ENCODE measurements around the gene RUNX2. TPM values are rescaled to one million over a fixed set of nuclear protein-coding genes. Genes with fewer than 3 reads are reported as not detected.

The RUNX2 gene
- total RNA-seq, 1 donor from 2014 or later, result 3.1 TPM

DNA sequence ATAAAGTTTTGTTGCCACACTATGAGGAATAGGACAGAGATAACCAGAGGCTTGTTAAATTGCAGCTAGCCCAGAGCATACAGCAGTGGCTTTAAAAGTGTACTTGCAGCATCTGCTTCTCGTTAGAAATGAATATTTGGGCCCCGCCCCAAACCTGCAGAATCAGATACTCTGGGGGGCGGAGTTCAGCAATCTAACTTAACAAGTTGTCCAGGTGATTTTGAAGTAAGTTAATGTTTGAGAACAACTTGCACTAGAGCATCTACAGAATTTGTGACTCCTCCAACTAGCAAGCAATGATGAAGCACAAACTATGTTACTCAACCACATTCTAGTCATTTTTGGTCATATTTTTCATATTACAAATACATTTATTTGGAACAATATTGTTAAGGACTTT is 60.2 kb downstream of the RUNX2 start:
- DNase-seq (ENCODE audit: low spot score), result no peak
- intact Hi-C loops (cut with DNase I), result no loop called here

DNA sequence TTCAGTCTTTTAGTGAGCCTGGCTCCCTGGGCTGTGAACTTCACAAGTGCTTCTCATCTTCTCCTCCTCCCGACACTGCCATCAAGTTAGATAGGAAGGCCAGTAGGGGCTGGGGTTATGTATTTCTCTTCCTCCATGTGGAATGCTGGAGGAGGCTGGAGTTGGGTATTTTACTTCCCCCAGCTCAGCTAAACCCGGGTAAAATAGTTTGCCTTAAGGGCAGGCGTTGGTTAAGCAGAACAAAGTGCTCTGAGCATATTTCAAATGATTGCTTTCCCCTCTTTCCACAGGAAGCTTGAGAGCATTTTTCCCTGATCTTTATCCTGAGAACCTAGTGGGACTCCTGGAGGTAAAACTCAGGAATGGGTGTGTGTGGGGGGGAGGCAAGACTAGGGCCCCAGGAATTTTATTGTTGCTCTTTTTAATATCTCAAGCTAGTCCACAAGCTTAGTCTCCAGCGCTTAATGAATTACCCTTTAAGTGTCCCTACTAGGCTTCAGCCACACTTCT is 66.5 kb downstream of the RUNX2 start:
- intact Hi-C loops (cut with DNase I), result no loop called here
- DNase-seq (ENCODE audit: low spot score), result no peak

DNA sequence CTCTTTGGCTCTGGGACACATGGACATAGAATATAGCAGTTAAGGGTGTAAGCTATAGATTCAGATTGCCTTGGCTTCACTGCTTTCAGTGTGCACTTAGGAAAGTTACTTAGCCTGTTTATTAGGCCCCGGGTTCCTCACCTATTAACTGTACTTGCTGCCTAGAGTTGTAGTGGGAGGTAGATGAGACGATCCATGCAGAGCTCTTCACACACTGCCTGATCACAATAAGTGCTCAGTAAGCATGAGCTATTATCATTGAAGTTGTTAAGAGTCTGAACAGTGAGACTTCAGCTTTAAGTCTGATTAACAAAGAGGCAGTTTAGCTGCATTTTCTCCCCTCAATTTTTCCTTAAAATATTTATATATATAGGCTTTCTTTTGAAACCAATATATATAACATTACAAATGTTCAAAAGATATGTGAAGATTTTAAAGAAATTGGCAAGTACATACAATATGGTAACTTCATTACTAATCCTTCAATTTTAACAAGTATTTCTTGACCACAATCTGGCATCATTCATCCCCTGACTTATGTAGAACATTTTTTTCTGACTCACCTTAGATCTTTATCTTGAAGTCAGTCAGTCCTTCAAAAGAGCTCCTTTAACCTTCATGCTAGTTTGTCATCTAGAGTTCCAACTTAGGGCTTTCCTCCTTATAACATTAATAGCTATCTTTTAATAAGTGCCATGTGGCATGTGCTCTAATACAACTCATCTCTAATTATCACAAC is 70.1 kb downstream of the RUNX2 start:
- DNase-seq (ENCODE audit: low spot score), result no peak
- intact Hi-C loops (cut with DNase I), result no loop called here

DNA sequence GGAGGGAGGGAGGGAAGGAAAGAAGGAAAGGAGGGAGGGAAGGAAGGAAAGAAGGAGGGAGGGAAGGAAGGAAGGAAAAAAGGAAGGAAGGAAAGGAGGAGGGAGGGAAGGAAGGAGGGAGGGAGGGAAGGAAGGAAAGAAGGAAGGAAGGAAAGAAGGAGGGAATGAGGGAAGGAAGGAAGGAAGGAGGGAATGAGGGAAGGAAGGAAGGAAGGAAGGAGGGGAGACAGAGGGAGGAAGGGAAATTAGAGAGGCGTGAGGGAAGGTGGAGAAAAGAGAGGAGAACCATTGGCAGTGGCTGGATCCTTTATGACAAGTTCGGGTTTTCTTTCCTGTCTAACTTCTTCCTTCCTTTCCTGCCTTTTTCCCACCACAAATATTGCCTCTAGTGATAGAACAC is 71.9 kb downstream of the RUNX2 start:
- intact Hi-C loops (cut with DNase I), result no loop called here
- no peak for DNase-seq (ENCODE audit: low spot score)

DNA sequence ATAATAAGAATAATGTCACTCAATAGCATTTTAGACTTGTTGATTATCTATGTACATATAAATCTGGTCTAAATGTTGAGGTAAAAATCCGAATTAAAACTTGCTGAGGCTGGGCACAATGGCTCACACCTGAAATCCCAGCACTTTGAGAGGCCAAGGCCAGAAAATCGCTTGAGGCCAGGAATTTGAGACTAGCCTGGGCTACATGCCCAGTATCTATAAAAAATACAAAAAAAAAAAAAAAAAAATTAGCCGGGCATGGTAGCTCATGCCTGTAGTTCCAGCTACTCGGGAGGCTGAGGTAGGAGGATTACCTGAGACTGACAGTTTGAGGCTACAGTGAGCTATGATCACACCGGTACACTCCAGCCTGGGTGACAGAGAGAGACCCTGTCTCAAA is 83.8 kb downstream of the RUNX2 start:
- intact Hi-C loops (cut with DNase I), result no loop called here
- no peak for DNase-seq (ENCODE audit: low spot score)

DNA sequence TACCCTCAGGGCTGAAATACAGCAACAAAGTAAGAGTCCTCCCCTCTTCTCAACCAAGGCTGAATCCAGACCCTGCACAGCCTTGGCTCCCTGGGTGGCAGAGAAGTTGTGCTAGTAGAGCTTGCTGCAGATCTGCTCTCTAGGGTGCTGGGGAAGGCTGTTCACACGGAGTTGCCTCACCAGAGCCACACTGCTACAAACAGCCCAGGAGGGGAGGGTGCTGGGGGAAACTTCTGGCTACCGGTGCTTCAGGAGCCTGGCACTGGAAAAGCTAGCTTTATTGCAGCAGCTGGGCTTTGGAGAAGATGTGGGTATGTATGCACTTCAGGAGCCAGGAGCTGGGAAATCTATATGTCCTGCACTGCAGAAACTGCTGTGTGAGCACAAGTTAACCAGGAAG is 87.2 kb downstream of the RUNX2 start:
- DNase-seq (ENCODE audit: low spot score), result no peak
- intact Hi-C loops (cut with DNase I), result no loop called here

GRCh38 chr6:45415788-45416518 is 87.8 kb downstream of the RUNX2 start:
- no peak for DNase-seq (ENCODE audit: low spot score)
- intact Hi-C loops (cut with DNase I), result no loop called here

GRCh38 chr6:45416700-45417099 is 88.6 kb downstream of the RUNX2 start:
- DNase-seq (ENCODE audit: low spot score), result no peak
- intact Hi-C loops (cut with DNase I), result no loop called here

DNA sequence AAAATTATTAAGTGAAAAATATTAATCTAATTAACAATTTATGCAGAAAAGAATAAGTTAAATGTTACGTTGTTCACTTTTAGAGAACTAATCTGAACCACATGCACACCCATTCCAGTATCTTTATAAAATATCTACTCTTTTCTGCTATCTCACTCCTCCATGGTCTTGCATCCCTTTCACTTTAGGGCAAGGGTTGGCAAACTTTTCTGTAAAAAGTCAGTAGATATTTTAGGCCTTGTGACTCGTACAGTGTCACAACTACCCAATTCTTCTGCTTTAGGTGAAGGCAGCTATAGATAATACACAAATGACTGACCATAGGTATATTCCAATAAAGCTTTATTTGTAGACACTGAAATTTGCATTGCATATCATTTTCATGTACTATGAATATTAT is 89.3 kb downstream of the RUNX2 start:
- intact Hi-C loops (cut with DNase I), result no loop called here
- no peak for DNase-seq (ENCODE audit: low spot score)

DNA sequence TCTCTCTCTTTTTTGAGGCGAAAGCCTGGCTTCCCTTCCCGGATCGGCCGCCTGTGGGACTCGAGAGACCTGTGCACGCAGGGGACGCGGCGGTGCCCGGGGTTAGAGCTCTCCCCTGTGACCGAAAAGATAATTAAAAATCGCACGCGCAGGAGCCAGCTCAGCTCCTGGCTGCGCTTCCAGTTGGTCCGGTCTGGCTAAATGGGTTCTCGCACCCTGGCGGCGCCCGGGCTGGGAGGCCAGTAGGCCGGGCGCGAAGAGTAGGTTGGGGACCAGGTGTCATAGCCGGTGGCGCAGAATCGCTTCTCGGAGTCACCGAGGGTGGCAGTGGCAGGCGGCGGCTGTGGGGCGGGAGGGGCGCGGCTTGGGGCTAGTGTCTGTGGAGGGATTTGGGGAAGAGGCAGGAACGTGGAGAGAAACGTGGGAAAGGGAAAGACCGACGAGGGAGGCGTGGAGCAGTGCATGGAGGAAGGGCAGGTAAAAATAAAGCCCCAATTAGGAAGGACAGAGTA is 91.5 kb downstream of the RUNX2 start:
- peak; percentile 84 for DNase-seq (ENCODE audit: low spot score)
- intact Hi-C loops (cut with DNase I), result loop anchor here (2.0 to 10.0 kb wide), 3 partner anchors 295 to 762 kb away; no protein-coding TSS in a partner anchor

GRCh38 chr6:45420083-45420908 is 92.2 kb downstream of the RUNX2 start:
- intact Hi-C loops (cut with DNase I), result loop anchor here (2.0 to 10.0 kb wide), 3 partner anchors 295 to 763 kb away; no protein-coding TSS in a partner anchor
- DNase-seq (ENCODE audit: low spot score), result no peak

DNA sequence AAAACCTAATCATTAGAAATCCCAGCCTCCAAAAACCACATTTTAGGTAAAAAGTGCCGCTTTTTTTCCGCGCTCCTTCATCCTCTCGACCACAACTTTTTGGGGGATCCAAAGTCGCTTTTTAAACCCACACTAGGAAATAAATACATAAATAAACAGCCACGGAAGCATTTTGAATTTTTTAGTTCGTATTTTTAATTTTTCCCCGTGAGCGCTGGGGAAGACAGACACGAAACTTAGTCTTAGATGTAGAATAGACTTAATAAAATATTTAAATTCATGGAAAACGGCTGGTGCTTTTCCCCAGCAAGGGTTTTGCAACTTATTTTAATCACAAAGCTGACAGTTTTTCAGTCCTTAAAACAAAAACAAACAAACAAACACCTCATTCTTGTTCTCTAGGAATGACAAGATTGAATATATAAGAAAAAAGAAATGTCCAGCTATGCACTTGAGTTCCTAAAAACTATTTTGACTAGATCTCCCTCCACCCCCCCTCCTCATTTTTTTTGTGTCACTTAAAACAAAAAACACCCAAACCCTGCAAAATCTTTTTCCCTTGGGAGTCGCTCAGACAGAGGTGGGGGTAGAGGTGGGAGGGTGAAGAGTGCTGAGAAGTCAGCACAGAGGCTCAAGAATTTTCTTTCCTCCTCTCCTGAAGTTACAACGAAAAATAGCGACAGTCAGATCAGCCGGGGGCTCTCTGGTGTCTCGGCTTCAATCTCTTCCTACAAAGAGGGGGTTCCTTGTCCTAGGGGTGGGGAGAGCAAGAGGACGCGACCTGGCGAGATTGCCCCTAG is 93.0 kb downstream of the RUNX2 start:
- no peak for DNase-seq (ENCODE audit: low spot score)
- intact Hi-C loops (cut with DNase I), result loop anchor here (2.0 to 10.0 kb wide), 3 partner anchors 294 to 764 kb away; no protein-coding TSS in a partner anchor

DNA sequence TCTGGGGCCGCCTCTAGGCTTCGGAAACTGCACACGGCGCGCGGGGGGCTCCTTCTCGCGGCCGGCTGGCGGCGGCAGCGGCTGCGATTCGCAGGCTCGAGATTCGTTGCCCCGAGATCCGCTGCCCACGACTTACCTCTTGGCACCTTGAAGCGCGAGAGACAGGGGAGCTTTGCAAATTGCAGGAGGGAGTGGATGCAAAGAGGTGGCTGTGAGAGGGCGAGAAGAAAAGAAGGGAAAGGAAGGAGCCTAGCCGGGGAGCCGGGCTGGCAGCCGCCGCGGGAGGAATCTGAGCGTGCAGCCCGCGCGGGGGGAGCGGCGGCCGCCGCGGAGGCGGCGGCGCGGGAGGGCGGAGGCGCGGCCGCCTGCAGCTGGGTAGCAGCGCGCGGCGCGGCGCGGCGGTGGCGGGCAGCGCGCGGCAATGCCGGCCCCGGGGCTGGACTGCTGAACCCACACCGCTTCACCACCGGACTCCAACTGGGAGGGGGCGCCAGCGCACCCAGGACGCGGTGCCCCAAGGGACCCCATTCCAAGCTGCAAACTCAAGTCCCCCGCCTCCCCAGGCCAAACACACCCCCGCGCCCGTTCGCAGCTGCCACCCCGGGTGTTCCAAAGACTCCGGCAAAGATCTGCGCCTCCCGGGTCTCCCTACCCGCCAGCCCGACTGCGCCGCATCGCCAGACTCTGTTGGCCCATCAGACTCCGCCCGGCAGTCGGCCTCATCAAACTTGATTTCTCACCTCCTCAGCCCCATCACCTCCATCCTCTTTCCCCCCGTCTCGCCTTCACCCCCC is 93.8 kb downstream of the RUNX2 start:
- DNase-seq (ENCODE audit: low spot score), result peak; percentile 84
- intact Hi-C loops (cut with DNase I), result loop anchor here (2.0 to 10.0 kb wide), 3 partner anchors 293 to 765 kb away; no protein-coding TSS in a partner anchor

DNA sequence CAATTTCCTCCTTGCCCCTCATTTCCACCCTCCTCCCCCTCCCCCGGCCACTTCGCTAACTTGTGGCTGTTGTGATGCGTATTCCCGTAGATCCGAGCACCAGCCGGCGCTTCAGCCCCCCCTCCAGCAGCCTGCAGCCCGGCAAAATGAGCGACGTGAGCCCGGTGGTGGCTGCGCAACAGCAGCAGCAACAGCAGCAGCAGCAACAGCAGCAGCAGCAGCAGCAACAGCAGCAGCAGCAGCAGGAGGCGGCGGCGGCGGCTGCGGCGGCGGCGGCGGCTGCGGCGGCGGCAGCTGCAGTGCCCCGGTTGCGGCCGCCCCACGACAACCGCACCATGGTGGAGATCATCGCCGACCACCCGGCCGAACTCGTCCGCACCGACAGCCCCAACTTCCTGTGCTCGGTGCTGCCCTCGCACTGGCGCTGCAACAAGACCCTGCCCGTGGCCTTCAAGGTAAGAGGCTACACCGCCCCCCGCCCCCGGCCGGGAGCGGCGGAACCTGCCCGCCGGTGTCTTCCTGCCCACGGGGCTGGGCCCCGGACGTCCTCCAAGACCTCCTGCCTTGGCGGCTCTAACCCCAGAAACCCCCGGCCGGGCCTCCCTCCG is 94.5 kb downstream of the RUNX2 start:
- intact Hi-C loops (cut with DNase I), result loop anchor here (5.0 to 10.0 kb wide), 2 partner anchors 568 to 765 kb away; no protein-coding TSS in a partner anchor
- peak; percentile 81 for DNase-seq (ENCODE audit: low spot score)

GRCh38 chr6:45423111-45423823 is 95.1 kb downstream of the RUNX2 start:
- peak; percentile 78 for DNase-seq (ENCODE audit: low spot score)
- intact Hi-C loops (cut with DNase I), result loop anchor here (5.0 to 10.0 kb wide), 2 partner anchors 568 to 766 kb away; no protein-coding TSS in a partner anchor

DNA sequence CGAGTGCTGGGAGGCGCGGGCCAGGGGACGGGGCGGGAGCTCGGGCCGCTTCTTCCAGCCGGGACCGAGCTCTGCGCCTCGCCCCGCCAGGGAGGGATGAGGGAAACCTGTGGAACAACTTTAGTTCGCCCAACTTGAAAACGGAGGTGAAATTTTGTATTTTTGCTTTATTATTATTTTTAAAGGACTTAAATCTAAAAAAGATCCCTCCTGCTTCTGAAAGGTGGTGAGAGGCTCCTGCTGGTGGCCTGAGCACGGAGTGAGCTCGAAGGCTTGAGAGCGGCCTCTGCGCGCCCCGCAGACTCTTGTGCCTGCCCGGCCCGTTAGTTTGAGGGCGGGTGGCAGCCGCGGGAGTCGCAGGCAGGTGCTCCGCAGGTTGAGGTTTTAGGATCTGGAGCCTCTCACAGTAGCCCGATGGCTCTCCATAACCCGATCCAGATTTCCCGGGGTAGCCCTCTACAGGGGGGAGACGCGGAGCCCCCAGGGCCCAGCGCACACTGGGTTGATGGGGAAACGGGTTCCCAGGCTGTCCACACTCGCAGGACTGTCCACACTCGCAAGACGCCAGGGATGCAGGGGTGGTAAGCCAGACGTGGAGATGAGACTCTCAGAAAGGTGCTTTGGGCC is 95.8 kb downstream of the RUNX2 start:
- intact Hi-C loops (cut with DNase I), result loop anchor here (5.0 to 10.0 kb wide), 2 partner anchors 569 to 767 kb away; no protein-coding TSS in a partner anchor

More for the DNA sequence above, 95.8 kb downstream of the RUNX2 start:
- DNase-seq (ENCODE audit: low spot score), result no peak

Data from cardiac septum (tissue), 1 donor.